ENCODE measurements around the gene CHI3L2. TPM values are rescaled to one million over a fixed set of nuclear protein-coding genes. Genes with fewer than 3 reads are reported as not detected.

CHI3L2 gene
- total and polyA plus RNA-seq, 2 of the 4 experiments (the other 2 are of a cell fraction) = 0.18 to 0.19 TPM

- dilution Hi-C loops (cut with HindIII; ENCODE audit: low sequenced_read_pairs, unreplicated experiment) = no loop called here
- ChIA-PET POLR2A (ENCODE audit: unreplicated experiment) (no interaction called here), CTCF (no interaction called here)
- in situ Hi-C loops (cut with MboI; ENCODE audit: low sequenced_read_pairs) = no loop called here
- Histone ChIP-seq H4K20me1 (ENCODE audit: insufficient read depth, low read length) (no peaks in the 10 kb centered on the region), H4K91ac (ENCODE audit: insufficient read depth, low read depth, low read length) (no peak overlapping the region), H2AFZ (replicated peaks; ENCODE audit: low read length, poor library complexity) (no peak overlapping the region), H3K79me1 (ENCODE audit: low read depth in 1 of 2, low read length in 2 of 2) (no peaks in the 10 kb centered on the region), H3K18ac (ENCODE audit: low read depth, low read length) (no peak overlapping the region), H3K27me3 (ENCODE audit: control insufficient read depth, insufficient read depth, low read length) (peaks cover 25% of the 10 kb centered on the region), H3K36me3 (ENCODE audit: control insufficient read depth, insufficient read depth, low read length) (no peaks in the 10 kb centered on the region), H2BK15ac (ENCODE audit: low read depth, low read length) (no peak overlapping the region), H3K14ac (replicated peaks; ENCODE audit: low read depth, low read length) (no peak overlapping the region), H4K8ac (ENCODE audit: low read depth in 2 of 2, low read length in 2 of 2) (no peak overlapping the region), H3K27ac (ENCODE audit: insufficient read depth, low read length) (no peak overlapping the region), H2AK9ac (replicated peaks; ENCODE audit: low read depth, low read length, poor library complexity) (no peak overlapping the region), H3K9me1 (ENCODE audit: insufficient read depth, low read length) (no peaks in the 10 kb centered on the region), H3K9me3 (ENCODE audit: control insufficient read depth, insufficient read depth, low read length) (peaks cover 2% of the 10 kb centered on the region; the same call in 1 of the 2 replicates), H3K56ac (ENCODE audit: extremely low read depth, insufficient read depth, low read length) (no peak overlapping the region), H3K4ac (ENCODE audit: low read depth, low read length) (no peak overlapping the region), H4K5ac (ENCODE audit: low read depth, low read length) (no peak overlapping the region), H2BK20ac (ENCODE audit: low read depth, low read length) (no peak overlapping the region), H3K9ac (ENCODE audit: low read depth, low read length) (no peak overlapping the region), H3K4me3 (ENCODE audit: insufficient read depth, low read depth, low read length) (no peak overlapping the region), H3K4me1 (ENCODE audit: control insufficient read depth, insufficient read depth, low read length) (no peaks in the 10 kb centered on the region), H3K23ac (ENCODE audit: low read depth, low read length) (no peak overlapping the region), H2BK120ac (ENCODE audit: low read depth, low read length) (no peak overlapping the region), H2AK5ac (ENCODE audit: low read depth, low read length) (no peak overlapping the region), H2BK5ac (ENCODE audit: low read depth, low read length, poor library complexity, severe bottlenecking) (no peak overlapping the region), H3K4me2 (ENCODE audit: low read depth, low read length) (no peak overlapping the region)
- no peak for TF ChIP-seq POLR2A (IDR thresholded peaks at IDR 0.05; ENCODE audit: low read depth, low read length)
- no peak for TF ChIP-seq RCOR1 (IDR thresholded peaks at IDR 0.05; ENCODE audit: insufficient replicate concordance, low read length)
- TF ChIP-seq MAFK (IDR thresholded peaks at IDR 0.05; ENCODE audit: low read depth, low read length) = no peak
- no peak for TF ChIP-seq USF2 (IDR thresholded peaks at IDR 0.05; ENCODE audit: low read depth, low read length)
- TF ChIP-seq CEBPB (IDR thresholded peaks at IDR 0.05; ENCODE audit: low read depth, low read length) = no peak
- TF ChIP-seq, protein P1, sequence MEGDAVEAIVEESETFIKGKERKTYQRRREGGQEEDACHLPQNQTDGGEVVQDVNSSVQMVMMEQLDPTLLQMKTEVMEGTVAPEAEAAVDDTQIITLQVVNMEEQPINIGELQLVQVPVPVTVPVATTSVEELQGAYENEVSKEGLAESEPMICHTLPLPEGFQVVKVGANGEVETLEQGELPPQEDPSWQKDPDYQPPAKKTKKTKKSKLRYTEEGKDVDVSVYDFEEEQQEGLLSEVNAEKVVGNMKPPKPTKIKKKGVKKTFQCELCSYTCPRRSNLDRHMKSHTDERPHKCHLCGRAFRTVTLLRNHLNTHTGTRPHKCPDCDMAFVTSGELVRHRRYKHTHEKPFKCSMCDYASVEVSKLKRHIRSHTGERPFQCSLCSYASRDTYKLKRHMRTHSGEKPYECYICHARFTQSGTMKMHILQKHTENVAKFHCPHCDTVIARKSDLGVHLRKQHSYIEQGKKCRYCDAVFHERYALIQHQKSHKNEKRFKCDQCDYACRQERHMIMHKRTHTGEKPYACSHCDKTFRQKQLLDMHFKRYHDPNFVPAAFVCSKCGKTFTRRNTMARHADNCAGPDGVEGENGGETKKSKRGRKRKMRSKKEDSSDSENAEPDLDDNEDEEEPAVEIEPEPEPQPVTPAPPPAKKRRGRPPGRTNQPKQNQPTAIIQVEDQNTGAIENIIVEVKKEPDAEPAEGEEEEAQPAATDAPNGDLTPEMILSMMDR (conservative IDR thresholded peaks at IDR 0.05; ENCODE audit: low read depth, low read length) = no peak
- no peak for TF ChIP-seq BHLHE40 (IDR thresholded peaks at IDR 0.05; ENCODE audit: low read depth, low read length)
- TF ChIP-seq SMC3 (IDR thresholded peaks at IDR 0.05; ENCODE audit: low read depth, low read length) = no peak
- TF ChIP-seq, protein P2, sequence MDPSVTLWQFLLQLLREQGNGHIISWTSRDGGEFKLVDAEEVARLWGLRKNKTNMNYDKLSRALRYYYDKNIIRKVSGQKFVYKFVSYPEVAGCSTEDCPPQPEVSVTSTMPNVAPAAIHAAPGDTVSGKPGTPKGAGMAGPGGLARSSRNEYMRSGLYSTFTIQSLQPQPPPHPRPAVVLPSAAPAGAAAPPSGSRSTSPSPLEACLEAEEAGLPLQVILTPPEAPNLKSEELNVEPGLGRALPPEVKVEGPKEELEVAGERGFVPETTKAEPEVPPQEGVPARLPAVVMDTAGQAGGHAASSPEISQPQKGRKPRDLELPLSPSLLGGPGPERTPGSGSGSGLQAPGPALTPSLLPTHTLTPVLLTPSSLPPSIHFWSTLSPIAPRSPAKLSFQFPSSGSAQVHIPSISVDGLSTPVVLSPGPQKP (IDR thresholded peaks at IDR 0.05; ENCODE audit: borderline replicate concordance, low read depth, low read length) = no peak
- TF ChIP-seq MXI1 (IDR thresholded peaks at IDR 0.05; ENCODE audit: borderline replicate concordance, low read depth, low read length) = no peak
- TF ChIP-seq FOS (IDR thresholded peaks at IDR 0.05; ENCODE audit: low read depth, low read length) = no peak
- no peak for ATAC-seq (ENCODE audit: low read depth)
- DNase-seq = no peak
- intact Hi-C loops (cut with micrococcal nuclease) = no loop called here
- WGBS, 2 experiments (ENCODE audit: extremely low coverage in 2 of 2, insufficient read length in 1 of 2) = 11% methylated on average over 9 of the region's 40 CpGs; no CpG with 5 or more reads in 1 of the 2 experiments
- BruUV-seq (replicated peaks) = no TSS peak
Measured at GRCh38 chr1:111270771-111271463, 43.4 kb downstream of the CHI3L2 start.
